GM13977 (cell line): ENCODE data around the gene NOTCH4.

Experiments used
- DNase-seq: peaks from one replicate; pipeline ENCODE4 v3.0.0; 2012; ENCODE audit warnings: low spot score
- in situ Hi-C: fragments of 300-500 bp; cut with MboI; formaldehyde crosslinking; loops from one replicate; pipeline ENCODE4 v1.12.0; 2022; ENCODE audit warnings: low sequenced_read_pairs, low pct_unique_long_range_greater_than_20kb, mixed read lengths, inconsistent platforms; ENCODE audit not compliant: unreplicated experiment
- TF ChIP-seq, protein P1 (sequence below): IDR thresholded peaks from 2 replicates; pipeline ENCODE4 v1.5.1; 2012; ENCODE audit warnings: mild to moderate bottlenecking, control low read depth; ENCODE audit not compliant: insufficient read depth; ENCODE audit errors: extremely low read depth, missing control alignments

Gene NOTCH4

DNA sequence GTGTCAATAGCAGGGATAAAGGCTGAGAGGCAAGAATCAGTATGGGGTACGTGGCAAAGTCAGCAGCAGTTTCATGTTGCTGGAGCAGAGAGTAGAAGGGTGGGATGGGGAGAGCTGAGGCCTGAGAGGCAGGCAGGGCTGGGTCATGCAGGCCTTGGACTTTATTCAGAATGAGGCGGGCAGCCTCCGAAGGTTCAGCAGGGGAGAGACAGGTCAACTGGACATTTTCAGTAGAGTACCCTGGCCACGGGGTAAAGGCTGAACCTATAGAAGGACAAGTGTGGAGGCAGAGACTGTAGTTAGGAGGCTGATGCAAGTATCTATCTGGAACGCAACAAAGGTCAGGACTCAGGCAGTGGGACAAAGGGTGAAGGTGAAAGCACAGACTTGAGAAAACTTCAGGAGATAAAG lies 13.7 kb downstream of the NOTCH4 start:
- no peak for DNase-seq
- in situ Hi-C loops: no loop called here
- TF ChIP-seq, protein P1, sequence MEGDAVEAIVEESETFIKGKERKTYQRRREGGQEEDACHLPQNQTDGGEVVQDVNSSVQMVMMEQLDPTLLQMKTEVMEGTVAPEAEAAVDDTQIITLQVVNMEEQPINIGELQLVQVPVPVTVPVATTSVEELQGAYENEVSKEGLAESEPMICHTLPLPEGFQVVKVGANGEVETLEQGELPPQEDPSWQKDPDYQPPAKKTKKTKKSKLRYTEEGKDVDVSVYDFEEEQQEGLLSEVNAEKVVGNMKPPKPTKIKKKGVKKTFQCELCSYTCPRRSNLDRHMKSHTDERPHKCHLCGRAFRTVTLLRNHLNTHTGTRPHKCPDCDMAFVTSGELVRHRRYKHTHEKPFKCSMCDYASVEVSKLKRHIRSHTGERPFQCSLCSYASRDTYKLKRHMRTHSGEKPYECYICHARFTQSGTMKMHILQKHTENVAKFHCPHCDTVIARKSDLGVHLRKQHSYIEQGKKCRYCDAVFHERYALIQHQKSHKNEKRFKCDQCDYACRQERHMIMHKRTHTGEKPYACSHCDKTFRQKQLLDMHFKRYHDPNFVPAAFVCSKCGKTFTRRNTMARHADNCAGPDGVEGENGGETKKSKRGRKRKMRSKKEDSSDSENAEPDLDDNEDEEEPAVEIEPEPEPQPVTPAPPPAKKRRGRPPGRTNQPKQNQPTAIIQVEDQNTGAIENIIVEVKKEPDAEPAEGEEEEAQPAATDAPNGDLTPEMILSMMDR: no peak

DNA sequence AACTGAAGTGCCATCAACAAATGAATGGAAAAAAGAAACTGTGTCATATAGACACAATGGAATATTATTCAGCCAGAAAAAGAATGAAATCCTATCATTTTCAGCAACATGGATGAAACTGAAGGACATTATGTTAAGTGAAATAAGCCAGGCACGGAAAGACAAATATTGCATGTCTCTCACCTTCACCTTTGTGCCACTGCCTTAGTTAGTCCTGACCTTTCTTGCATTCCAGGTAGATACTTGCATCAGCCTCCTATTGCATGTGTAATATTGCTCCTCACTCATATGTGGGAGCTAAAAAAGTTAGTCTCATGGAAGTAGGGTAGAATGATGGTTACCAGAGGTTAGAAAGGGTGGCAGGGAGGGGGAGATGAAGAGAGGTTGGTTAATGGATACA lies 14.9 kb downstream of the NOTCH4 start:
- in situ Hi-C loops: no loop called here
- TF ChIP-seq, protein P1: no peak

DNA sequence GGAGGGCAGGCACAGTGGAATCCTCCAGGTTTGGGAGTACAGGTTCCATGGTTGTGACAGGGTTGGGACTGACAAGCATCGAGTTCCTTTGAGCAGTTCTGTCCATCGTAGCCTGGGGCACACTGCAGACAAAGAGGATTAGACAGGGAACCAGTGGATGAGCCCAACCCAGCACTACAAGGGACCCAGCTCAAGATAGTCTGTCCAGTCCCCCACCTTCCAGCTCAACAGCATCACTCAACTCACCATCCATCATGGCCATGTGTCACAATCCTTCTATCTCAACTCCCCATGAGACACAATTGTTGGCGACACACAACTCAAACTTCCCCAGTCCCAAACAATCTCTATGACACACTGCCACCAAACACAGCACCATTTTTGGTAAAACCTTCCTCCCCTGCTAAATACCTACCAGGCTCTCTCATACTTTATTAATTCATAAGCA lies 19.6 kb downstream of the NOTCH4 start:
- TF ChIP-seq, protein P1: no peak
- no peak for DNase-seq
- in situ Hi-C loops: no loop called here

More for the DNA sequence above, 14.9 kb downstream of the NOTCH4 start:
- DNase-seq: no peak

DNA sequence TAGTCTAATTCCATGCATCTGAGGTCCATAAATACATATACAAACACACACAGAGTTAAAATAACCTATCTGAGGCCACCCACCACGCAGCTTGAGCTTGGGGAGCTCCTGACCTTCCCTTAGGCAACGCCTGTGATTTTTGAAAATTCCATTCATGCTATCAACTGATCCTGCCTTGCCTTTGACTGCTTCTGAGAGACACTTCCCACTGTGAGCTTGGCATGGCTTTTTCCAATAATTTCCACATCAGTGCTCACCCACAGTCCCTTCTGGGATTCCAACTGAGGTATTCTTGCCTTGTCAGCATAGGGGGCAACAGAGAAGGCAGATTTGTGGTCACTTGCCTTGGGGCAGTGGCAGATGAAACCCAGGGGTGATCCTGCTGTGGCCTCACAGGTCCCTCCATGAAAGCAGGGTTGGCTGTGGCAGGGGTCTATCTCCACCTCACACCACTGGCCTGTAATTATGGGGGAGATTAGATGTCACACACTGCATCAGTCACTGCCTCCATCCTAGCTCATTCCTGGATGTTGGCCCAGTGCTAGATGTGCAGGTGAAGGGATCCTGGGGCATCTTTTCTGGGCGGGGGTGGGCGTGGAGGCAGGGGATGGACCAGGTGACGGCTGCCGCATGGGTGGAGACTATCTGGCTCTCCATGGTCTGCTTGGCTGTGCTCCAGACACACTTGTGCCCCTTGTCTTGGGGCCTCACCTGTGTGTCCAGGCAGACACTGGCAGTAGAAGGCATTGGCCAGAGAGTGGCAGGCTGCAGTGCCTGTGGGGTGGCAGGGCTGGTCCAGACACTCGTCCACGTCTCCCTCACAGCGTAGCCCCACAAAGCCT lies 20.2 kb downstream of the NOTCH4 start:
- in situ Hi-C loops: no loop called here
- TF ChIP-seq, protein P1: no peak
- no peak for DNase-seq

DNA sequence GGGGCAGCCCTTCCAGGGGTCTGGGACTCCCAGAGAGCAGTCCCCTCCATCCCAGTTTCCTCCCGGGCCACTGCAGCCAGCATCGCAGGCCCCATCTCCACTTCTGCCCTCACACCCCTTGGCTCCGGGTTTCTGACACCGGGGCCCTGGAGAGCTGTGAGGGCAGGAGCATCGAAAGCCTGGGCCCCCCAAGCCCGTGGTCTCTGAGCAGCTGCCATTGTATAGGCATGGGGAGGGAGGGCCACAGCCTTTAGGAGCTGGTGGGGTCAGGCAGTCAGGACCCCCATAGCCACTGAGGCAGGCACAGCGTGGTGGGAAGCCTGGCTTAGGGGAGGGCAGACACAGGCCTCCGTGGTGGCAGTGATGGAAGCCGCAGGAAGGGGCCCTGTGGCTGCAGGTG lies 21.7 kb downstream of the NOTCH4 start:
- in situ Hi-C loops: no loop called here
- DNase-seq: no peak
- TF ChIP-seq, protein P1: no peak

DNA sequence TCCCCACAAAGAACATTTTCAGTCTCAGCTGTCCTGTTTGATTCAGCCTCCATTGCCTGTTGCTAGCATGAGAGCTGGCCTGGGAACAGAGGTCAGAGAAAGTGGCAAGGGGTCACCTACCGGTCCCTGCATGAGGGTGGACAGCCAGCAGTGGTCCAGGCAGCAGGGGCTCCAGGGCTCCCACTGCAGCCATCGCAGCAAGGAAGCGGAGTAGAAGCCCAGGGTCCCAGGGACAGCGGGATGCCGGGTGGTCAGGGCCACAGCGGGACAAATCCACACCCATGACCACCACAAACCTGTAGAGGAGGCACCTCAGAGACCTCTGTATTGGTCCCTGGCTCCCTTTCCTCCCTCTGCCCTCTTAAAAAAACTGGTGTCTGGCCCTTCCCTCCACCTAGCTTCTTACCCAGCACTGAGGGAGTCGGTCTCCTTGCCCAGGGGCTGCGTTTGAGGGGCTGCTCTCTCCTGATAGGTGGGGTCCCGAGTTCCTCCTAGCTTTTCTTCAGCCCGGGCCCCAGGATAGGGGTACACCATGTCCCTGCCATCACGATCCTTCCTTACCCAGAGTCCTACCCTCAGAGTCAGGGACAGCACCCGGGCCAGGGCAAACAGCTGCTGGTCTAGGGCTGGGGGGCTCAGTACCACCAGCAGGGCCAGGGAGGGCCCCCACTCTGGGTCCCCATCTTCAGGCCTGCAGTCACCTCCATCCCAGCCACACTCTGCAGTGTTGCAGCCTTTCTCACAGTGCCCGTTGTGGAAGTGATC lies 23.0 kb downstream of the NOTCH4 start:
- in situ Hi-C loops: no loop called here
- no peak for DNase-seq
- TF ChIP-seq, protein P1: no peak
